ENCODE data around the gene ICAM3. TPM values are rescaled to one million over a fixed set of nuclear protein-coding genes. Genes with fewer than 3 reads are reported as not detected.

The ICAM3 gene
- polyA plus RNA-seq, 1 donor (not counting 4 experiments of a cell fraction or from before 2014, with no cell fraction given), result 4.7 TPM

DNA sequence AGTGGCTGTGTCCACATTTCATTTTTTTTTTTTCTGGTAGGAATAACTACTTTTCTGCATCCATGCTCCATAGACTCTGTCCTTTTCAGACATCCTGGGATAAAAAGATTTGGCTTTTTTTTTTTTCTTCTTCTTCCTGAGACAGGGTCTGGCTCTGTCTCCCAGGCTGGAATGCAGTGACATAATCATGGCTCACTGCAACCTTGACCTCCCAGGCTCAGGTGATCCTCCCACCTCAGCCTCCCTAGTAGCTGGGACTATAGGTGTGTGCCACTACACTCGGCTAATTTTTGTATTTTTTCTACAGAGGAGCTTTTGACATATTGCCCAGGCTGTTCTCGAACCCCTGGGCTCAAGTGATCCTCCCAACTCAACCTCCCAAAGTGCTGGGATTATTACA lies 4.1 kb upstream of the ICAM3 start:
- Histone ChIP-seq H2AFZ (ENCODE audit: control insufficient read depth, low read length) (no peak overlapping the region), H3K9me3 (ENCODE audit: control insufficient read depth, low read depth, low read length) (no peaks in the 10 kb centered on the region), H3K27ac (ENCODE audit: control insufficient read depth, insufficient read depth, low read length) (no peak overlapping the region), H3K27me3 (ENCODE audit: control insufficient read depth, extremely low read depth, insufficient read depth, low read length) (no peaks in the 10 kb centered on the region), H3K4me2 (ENCODE audit: control insufficient read depth, extremely low read depth, insufficient read depth, low read depth, low read length) (no peak overlapping the region), H3K4me3 (ENCODE audit: control insufficient read depth in 2 of 3, extremely low read depth in 1 of 3, insufficient read depth in 2 of 3, low read depth in 1 of 3, low read length in 3 of 3) (no peak overlapping the region), H3K9ac (ENCODE audit: control insufficient read depth, extremely low read depth, insufficient read depth, low read length) (no peak overlapping the region), H3K79me2 (ENCODE audit: control insufficient read depth, insufficient read depth, low read length) (no peaks in the 10 kb centered on the region), H3K4me1 (ENCODE audit: control insufficient read depth, extremely low read depth, insufficient read depth, low read length) (no peaks in the 10 kb centered on the region), H3K36me3 (ENCODE audit: control insufficient read depth in 2 of 2, extremely low read depth in 1 of 2, insufficient read depth in 2 of 2, low read length in 2 of 2) (no peaks in the 10 kb centered on the region), H4K20me1 (ENCODE audit: control insufficient read depth, extremely low read depth, insufficient read depth, low read length) (no peaks in the 10 kb centered on the region), H3K9me1 (ENCODE audit: control insufficient read depth, extremely low read depth, insufficient read depth, low read length) (no peaks in the 10 kb centered on the region)
- dilution Hi-C loops (cut with MboI; ENCODE audit: extremely low pct_ligation_motif_present, low sequenced_read_pairs), result no loop called here
- no peak for FAIRE-seq
- TF ChIP-seq EZH2 (IDR thresholded peaks at IDR 0.05; ENCODE audit: low read length), result no peak
- no peak for TF ChIP-seq CTCF (optimal IDR thresholded peaks at IDR 0.05 in 1 of 3, IDR thresholded peaks at IDR 0.05 in 1 of 3, conservative IDR thresholded peaks at IDR 0.05 in 1 of 3; ENCODE audit: extremely low read depth in 1 of 3, insufficient read depth in 2 of 3, low read length in 3 of 3)
- no peak for DNase-seq (ENCODE audit: low read depth, low spot score)

GRCh38 chr19:10339977-10340376 lies 553 bp upstream of the ICAM3 start:
- Histone ChIP-seq H3K27me3 (ENCODE audit: control insufficient read depth, extremely low read depth, insufficient read depth, low read length) (no peaks in the 10 kb centered on the region), H3K27ac (ENCODE audit: control insufficient read depth, insufficient read depth, low read length) (no peak overlapping the region), H3K9ac (ENCODE audit: control insufficient read depth, extremely low read depth, insufficient read depth, low read length) (no peak overlapping the region), H3K9me3 (ENCODE audit: control insufficient read depth, low read depth, low read length) (no peaks in the 10 kb centered on the region), H4K20me1 (ENCODE audit: control insufficient read depth, extremely low read depth, insufficient read depth, low read length) (no peaks in the 10 kb centered on the region), H3K4me2 (ENCODE audit: control insufficient read depth, extremely low read depth, insufficient read depth, low read depth, low read length) (no peak overlapping the region), H3K4me3 (ENCODE audit: control insufficient read depth in 2 of 3, extremely low read depth in 1 of 3, insufficient read depth in 2 of 3, low read depth in 1 of 3, low read length in 3 of 3) (no peak overlapping the region), H3K36me3 (ENCODE audit: control insufficient read depth in 2 of 2, extremely low read depth in 1 of 2, insufficient read depth in 2 of 2, low read length in 2 of 2) (no peaks in the 10 kb centered on the region), H3K9me1 (ENCODE audit: control insufficient read depth, extremely low read depth, insufficient read depth, low read length) (no peaks in the 10 kb centered on the region), H2AFZ (ENCODE audit: control insufficient read depth, low read length) (no peak overlapping the region), H3K4me1 (ENCODE audit: control insufficient read depth, extremely low read depth, insufficient read depth, low read length) (no peaks in the 10 kb centered on the region), H3K79me2 (ENCODE audit: control insufficient read depth, insufficient read depth, low read length) (no peaks in the 10 kb centered on the region)
- FAIRE-seq (no peak), DNase-seq (ENCODE audit: low read depth, low spot score) (no peak)
- no peak for TF ChIP-seq EZH2 (IDR thresholded peaks at IDR 0.05; ENCODE audit: low read length)
- TF ChIP-seq CTCF (optimal IDR thresholded peaks at IDR 0.05 in 1 of 3, IDR thresholded peaks at IDR 0.05 in 1 of 3, conservative IDR thresholded peaks at IDR 0.05 in 1 of 3; ENCODE audit: extremely low read depth in 1 of 3, insufficient read depth in 2 of 3, low read length in 3 of 3), result no peak
- dilution Hi-C loops (cut with MboI; ENCODE audit: extremely low pct_ligation_motif_present, low sequenced_read_pairs), result no loop called here

Data from keratinocyte (primary cell).